Endometrium (tissue), 2 donors: Measurements from ENCODE around the gene CTPS1.

Source experiments
- FAIRE-seq: peaks from 2 replicates; lab custom pipeline; 2012; peaks lifted over from hg19 to GRCh38; lab: Jason Lieb, UNC
- donor health status: control.
- donor health status: control.

The CTPS1 gene

GRCh38 chr1:40969445-40969844 lies 10.1 kb upstream of the CTPS1 start:
- FAIRE-seq: no peak

DNA sequence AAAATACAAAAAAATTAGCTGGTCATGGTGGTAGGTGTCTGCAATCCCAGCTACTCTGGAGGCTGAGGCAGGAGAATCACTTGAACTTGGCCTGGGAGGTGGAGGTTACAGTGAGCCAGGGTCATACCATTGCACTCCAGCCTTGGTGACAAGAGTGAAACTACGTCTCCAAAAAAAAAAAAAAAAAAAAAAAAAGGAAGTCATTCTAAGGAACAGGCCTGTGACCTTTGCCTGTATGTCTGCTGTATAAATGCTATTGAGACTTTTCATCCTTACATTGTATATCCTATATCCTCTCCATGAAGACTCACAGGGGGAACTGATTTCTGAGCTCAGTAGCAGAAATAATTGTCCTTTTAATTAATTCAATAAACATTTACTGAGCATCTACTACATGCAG lies 7.5 kb upstream of the CTPS1 start:
- FAIRE-seq: no peak

DNA sequence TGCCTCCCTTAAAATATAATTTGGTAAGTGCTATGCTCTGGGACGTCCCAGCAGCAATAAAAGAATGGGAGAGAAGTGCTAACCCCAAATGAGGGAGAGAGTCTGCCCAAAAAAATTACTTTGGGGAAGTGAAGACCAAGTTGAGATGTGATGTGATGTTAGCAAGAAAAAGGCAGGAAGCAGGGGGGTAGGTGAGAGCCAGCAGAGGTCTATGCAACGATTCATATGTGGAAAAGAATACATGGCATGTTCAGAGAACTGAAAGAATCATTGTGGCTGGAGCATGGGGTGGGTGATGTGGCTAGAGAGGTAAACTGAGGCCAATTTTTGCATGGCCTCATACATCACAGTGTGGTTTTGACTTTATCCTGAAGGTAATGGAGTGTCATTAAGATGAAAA lies 5.6 kb upstream of the CTPS1 start:
- FAIRE-seq: no peak

DNA sequence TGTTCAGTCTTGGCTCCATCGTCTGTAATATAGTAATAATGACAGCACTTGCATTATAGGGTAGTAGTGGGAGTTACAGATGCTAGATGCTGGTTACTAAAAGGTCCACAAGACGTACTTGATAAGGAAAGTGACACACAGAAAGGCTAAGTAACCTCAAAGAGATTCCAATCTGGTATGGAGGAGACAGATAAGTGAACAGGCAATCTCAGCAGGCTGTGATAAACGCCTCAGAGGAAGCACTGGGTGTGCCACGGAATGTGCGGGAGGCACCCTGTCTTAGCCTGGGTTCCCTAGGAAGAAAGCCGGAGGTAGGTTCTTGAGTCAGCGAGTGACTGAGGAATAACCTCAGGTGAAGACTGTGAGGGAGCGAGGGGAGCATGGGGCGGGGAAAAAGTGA lies 4.6 kb upstream of the CTPS1 start:
- FAIRE-seq: no peak

DNA sequence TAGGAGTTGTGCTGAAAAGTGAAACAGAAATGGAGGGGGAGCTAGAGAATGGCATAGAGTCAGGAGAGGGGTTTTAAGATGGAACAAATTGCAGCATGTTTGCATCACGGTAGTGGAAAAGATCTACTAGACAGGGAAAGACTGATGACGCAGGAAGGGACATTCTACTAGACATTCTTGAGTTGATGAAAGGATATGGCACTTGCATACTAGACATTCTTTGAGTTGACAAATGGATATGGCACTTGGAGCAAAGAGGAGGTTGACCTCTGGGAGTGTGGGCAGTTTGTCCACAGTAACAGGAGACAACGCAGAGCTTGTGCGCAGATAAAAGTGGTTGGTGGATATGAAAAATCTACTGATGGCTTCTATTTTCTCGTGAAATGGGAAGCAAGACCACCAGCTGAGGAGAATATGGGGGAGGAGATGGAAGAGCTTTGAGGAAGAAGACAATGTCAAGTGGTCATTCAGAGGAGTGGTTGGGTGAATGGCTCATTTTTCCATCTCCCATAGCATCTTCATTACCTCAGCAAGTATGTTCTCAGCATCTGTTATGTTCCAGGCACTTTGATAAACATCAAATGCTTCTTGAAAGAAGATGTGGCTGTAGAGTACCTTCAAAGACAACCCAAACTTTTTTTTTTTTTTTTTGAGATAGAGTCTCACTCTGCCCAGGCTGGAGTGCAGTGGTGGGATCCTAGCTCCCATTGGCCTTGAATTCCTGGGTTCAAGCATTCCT lies 2.4 kb upstream of the CTPS1 start:
- no peak for FAIRE-seq

- no peak for FAIRE-seq
Observed at GRCh38 chr1:40977716-40978115, 1.8 kb upstream of the CTPS1 start.

GRCh38 chr1:40978886-40979240 lies 633 bp upstream of the CTPS1 start:
- FAIRE-seq: no peak

- no peak for FAIRE-seq
Observed at GRCh38 chr1:40980068-40980452, 564 bp downstream of the CTPS1 start.

DNA sequence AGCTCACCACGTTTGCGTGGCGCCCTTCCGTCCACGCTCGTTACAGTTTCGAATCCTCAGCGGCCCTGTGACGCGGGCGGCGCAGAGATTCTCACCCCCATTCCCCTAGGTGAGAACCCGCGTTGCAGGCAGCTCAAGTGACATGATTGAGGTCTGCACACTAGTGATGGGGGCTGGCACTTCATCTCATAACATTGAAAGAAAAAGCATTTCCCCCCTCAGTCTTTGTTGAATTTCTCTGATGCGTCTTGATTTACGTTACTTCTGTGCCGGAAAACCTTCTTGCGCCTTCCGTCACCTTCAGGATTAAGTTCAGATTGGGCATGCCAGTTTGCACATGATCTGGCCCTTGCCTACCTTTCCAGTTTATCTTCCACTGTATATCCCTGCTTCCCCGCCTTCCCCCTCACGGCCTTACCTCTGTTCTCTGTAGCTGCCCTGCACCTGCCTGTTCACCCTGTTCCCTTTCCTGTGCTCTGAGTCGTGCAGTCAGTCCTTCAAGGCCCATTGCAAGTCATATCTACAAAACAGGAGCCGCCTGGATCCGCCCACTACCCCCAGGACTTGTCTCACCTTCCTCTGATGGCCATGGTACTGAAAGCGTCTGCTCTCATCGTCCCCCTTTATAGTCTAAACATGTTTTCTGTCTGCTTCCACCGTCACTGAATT lies 1.1 kb downstream of the CTPS1 start:
- no peak for FAIRE-seq

- FAIRE-seq: no peak
Observed at GRCh38 chr1:40981691-40982448, 2.4 kb downstream of the CTPS1 start.

- FAIRE-seq: no peak
Observed at GRCh38 chr1:40982721-40983120, 3.2 kb downstream of the CTPS1 start.

GRCh38 chr1:40983286-40983685 lies 3.8 kb downstream of the CTPS1 start:
- no peak for FAIRE-seq

DNA sequence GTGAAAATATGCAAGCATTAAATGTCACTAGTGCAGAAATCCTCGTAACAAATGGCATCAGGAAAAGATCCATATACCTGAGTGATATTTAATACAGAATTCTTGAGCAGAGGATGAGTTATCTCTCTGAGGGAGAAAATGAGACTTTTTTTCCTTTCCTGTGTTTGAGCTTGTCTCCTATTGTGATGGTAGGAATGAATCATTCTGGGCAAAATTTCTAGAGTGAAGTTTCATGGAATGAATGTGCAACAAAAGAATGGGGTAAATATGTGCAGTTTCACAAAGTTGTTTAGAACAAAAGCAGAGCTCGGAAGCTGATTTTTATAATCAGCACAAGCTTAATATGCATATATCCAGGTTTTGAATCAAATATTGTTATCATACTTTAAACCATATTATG lies 4.6 kb downstream of the CTPS1 start:
- FAIRE-seq: no peak

DNA sequence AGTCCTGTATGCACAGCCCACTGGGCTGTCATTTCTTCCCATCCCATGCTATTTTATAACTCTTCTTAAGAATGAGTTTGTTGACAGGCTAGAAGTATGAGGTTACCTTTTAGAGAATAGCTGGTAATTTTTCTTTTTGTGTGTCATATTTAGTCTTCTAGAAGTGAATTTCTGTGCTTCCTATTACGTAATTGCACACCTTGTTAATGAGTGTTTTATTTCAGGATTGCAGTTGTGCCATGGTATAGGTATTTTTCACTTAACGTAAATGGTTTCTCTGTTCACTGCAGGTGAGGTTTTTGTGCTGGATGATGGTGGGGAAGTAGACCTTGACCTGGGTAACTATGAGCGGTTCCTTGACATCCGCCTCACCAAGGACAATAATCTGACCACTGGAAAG lies 5.0 kb downstream of the CTPS1 start:
- no peak for FAIRE-seq

DNA sequence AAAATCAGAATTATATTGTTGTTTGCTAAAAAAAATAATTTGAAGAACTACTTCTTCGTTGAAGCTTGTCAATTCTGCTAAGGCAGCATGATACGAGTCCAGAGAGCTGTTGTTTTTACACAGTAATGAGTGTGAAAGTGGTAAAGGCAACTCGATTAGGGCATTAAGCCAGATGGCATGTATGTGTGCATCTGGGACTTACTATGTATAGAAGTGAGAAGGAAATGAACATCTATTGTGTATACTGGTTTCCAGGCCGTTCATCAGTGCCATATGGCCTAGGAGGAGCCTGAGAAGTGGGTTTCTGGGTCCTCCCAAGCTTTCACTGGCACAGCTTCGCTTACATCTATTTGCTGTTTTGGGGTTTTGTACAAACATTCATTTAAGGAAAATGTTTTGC lies 5.7 kb downstream of the CTPS1 start:
- FAIRE-seq: no peak

GRCh38 chr1:40985875-40986274 lies 6.4 kb downstream of the CTPS1 start:
- no peak for FAIRE-seq

DNA sequence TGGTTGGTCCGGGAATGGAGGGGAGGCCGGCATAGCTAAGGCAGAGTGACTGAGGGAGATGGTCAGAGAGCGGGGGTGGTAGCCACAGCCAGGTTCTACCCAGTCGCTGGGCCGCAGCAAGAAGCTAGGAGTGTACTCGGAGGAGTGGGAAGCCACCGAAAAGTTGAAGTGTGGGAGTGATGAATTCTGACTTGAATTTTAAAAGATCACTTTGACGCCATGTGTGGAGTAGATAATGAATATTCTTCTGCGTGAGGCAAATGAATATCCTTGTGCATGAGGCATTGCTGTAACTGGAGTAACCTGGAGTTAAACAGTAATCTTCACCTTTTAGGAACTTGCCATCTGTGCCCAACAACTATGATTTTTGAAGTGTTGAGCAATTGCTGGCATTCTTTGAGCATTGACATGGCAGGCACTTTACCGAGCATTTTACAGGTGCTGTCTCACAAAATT lies 6.9 kb downstream of the CTPS1 start:
- FAIRE-seq: no peak

GRCh38 chr1:40986956-40987355 lies 7.5 kb downstream of the CTPS1 start:
- no peak for FAIRE-seq

GRCh38 chr1:40987439-40988276 lies 8.2 kb downstream of the CTPS1 start:
- no peak for FAIRE-seq

DNA sequence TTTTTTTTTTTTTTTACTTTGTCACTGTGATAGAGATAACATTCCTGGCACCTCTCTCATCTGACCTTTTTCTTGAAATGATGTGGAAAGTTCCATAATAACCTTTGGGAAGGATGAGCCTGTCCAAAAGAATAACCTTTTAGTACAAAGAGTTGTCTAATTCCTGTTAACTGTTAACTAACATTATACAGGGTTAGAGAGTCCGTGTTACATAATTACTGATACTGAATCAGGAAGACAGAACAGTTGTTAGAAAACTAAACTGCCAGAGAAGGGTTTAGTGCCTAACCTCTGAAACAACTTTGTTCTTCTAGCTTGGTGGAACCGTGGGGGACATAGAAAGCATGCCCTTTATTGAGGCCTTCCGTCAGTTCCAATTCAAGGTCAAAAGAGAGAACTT lies 8.8 kb downstream of the CTPS1 start:
- no peak for FAIRE-seq

DNA sequence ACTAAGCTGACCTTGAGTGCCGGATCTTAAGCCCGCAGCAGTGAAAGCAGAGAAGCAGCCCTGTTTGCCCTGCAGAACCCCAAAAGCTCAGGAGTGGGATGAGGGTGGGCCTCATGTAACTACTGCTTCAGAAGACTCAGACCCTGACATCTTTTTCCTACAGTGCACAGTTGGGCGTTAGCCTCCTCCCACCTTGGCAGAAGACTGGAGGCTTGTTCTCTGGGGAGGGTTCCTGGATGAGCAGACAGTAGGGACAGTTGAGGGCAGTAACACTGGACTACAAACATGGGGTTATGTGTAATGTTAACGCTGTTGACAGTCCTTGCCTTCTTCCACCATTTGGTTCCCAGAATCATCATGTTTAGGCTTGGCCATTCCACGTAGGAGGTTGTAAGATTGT lies 9.6 kb downstream of the CTPS1 start:
- no peak for FAIRE-seq

DNA sequence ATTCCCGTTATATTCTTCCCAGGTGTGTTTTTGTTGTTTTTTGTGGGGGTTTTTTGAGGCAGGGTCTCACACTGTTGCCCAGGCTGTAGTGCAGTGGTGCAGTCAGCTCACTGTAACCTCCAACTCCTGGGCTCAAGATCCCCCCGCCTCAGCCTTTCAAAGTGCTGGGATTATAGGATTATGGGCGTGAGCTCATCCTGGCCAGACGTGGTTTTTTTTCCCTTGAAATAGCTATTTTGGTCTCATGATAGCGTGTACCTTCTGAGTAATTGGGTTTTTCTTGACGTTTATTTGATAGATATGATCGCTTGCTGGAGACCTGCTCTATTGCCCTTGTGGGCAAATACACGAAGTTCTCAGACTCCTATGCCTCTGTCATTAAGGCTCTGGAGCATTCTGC lies 17.6 kb downstream of the CTPS1 start:
- FAIRE-seq: no peak
